Cardiac muscle cell (in vitro differentiated cells and primary cell): Measurements from ENCODE around the gene LAMTOR5. TPM values are rescaled to one million over a fixed set of nuclear protein-coding genes. Genes with fewer than 3 reads are reported as not detected.
A peak's percentile ranks its signal among the peaks of the same experiment; 100 is the strongest.

ENCODE experiments used
- DNase-seq, 2 donors: peaks; one replicate each; pipeline versions ENCODE4 v3.0.0 to v3.0.0-alpha.2; 2010 to 2017; ENCODE audit warnings: low read depth in 1 of 2, low spot score in 1 of 2
- H3K27ac ChIP-seq: fragments of 200-600 bp; sonication (generic); 2 replicates; pipeline ENCODE4 v1.5.1; 2016
- H3K27me3 ChIP-seq: fragments of 200-600 bp; sonication (generic); 2 replicates; pipeline ENCODE4 v1.6.0; 2016; ENCODE audit warnings: control low read depth
- H3K36me3 ChIP-seq: fragments of 200-600 bp; sonication (generic); 2 replicates; pipeline ENCODE4 v1.5.1; 2016; ENCODE audit warnings: control low read depth
- H3K4me1 ChIP-seq: fragments of 200-600 bp; sonication (generic); 2 replicates; pipeline ENCODE4 v1.8.1; 2017; ENCODE audit warnings: low read depth, mild to moderate bottlenecking, mixed run types
- H3K4me3 ChIP-seq: fragments of 200-600 bp; sonication (generic); 2 replicates; pipeline ENCODE4 v1.5.1; 2016; ENCODE audit warnings: mild to moderate bottlenecking
- H3K9me3 ChIP-seq: fragments of 200-600 bp; sonication (generic); 2 replicates; pipeline ENCODE4 v1.5.1; 2017; ENCODE audit warnings: low read depth, mild to moderate bottlenecking, control low read depth
- CTCF ChIP-seq: IDR thresholded peaks from 2 replicates; pipeline ENCODE4 v1.5.1; 2012; ENCODE audit warnings: low read depth, mild to moderate bottlenecking, low read length
- polyA plus RNA-seq: library from polyadenylated mRNA; unstranded; fragments of >200 nt; fragmentation: Nextera tagmentation; extraction: Ambion mirVana; gene quantifications from 2 replicates; pipeline ENCODE4 v1.2.1, GENCODE V29; 2016
- total RNA-seq: library from RNA; depleted of rRNA; stranded (reverse); fragments of >200 nt; gene quantifications from 2 replicates; pipeline ENCODE4 v1.2.3, GENCODE V29; 2016

LAMTOR5 gene
- total and polyA plus RNA-seq, 2 experiments from 2014 or later, result 78.3 to 465 TPM

DNA sequence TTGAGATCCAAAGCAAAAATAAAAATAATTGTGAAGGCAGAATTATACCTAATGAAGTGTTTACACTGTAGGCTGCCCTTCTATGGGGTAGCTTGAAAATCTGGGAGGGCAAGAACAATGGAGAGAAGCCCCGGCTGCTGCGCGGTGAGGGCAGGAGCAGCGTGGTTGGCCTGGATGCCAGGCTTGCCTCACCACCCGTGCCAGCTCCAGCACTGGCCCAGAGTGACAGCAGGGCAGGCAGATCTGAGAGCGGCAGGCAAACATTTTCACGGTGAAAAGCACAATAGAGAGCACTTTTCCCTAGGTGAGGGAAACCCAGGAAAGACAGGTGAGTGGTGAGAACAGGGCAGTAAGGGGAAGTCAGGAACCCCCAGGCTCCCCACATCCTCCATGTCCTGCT is 44.8 kb upstream of the LAMTOR5 start:
- H3K4me1 ChIP-seq, result no peaks in the 10 kb centered on the region
- no peaks in the 10 kb centered on the region for H3K36me3 ChIP-seq
- H3K4me3 ChIP-seq, result no peak overlapping the region
- no peak for DNase-seq
- H3K27ac ChIP-seq, result no peak overlapping the region
- TF ChIP-seq CTCF, result no peak
- no peaks in the 10 kb centered on the region for H3K9me3 ChIP-seq
- no peaks in the 10 kb centered on the region for H3K27me3 ChIP-seq

- Histone ChIP-seq H3K4me3 (no peak within 1 kb of the TSS), H3K27me3 (no peaks in the 10 kb centered on the region), H3K4me1 (no peaks in the 10 kb centered on the region), H3K36me3 (no peaks in the 10 kb centered on the region), H3K9me3 (no peaks in the 10 kb centered on the region), H3K27ac (no peak within 1 kb of the TSS)
- DNase-seq, result no peak
- TF ChIP-seq CTCF, result no peak
These were observed 43.4 kb upstream of the LAMTOR5 start, which contains the start of gene PROK1 for GRCh38 chr1:110450929-110451328. Gene PROK1, plus strand, starts transcription at chr1:110451149. Its CDS starts 68 bp downstream, at chr1:110451217.

- no peak overlapping the region for H3K4me3 ChIP-seq
- no peak for DNase-seq
- TF ChIP-seq CTCF, result no peak
- no peak overlapping the region for H3K27ac ChIP-seq
- H3K36me3 ChIP-seq, result no peaks in the 10 kb centered on the region
- H3K4me1 ChIP-seq, result no peaks in the 10 kb centered on the region
- no peaks in the 10 kb centered on the region for H3K27me3 ChIP-seq
- no peaks in the 10 kb centered on the region for H3K9me3 ChIP-seq
These were observed 42.5 kb upstream of the LAMTOR5 start for GRCh38 chr1:110449661-110450651.

- Histone ChIP-seq H3K4me1 (peaks cover 5% of the 10 kb centered on the region), H3K4me3 (no peak overlapping the region), H3K27me3 (no peaks in the 10 kb centered on the region), H3K27ac (no peak overlapping the region), H3K9me3 (no peaks in the 10 kb centered on the region), H3K36me3 (no peaks in the 10 kb centered on the region)
- DNase-seq, result no peak
- TF ChIP-seq CTCF, result no peak
These were observed 37.1 kb upstream of the LAMTOR5 start for GRCh38 chr1:110444561-110444960.

- Histone ChIP-seq H3K27me3 (no peaks in the 10 kb centered on the region), H3K4me1 (peaks cover 5% of the 10 kb centered on the region), H3K36me3 (no peaks in the 10 kb centered on the region), H3K27ac (no peak overlapping the region), H3K9me3 (no peaks in the 10 kb centered on the region), H3K4me3 (no peak overlapping the region)
- TF ChIP-seq CTCF, result no peak
- DNase-seq, result peak in 1 of 2 donors; percentile 74
These were observed 36.0 kb upstream of the LAMTOR5 start for GRCh38 chr1:110443451-110443850.
